ENCODE results near the gene OSMR.

OSMR gene

GRCh38 chr5:38889424-38889823 is 43.6 kb downstream of the OSMR start:
- no peaks in the 10 kb centered on the region for H3K27me3 ChIP-seq (ENCODE audit: control insufficient read depth in 2 of 2, insufficient read depth in 2 of 2, low read length in 2 of 2)
- H3K4me3 ChIP-seq (ENCODE audit: low read length in 2 of 2) = no peak overlapping the region
- H3K9ac ChIP-seq (ENCODE audit: low read depth in 1 of 2, low read length in 2 of 2) = no peak overlapping the region
- no peak overlapping the region for H3K27ac ChIP-seq (ENCODE audit: low read depth in 2 of 2, low read length in 2 of 2)
- no peaks in the 10 kb centered on the region for H3K36me3 ChIP-seq (ENCODE audit: control insufficient read depth in 2 of 2, insufficient read depth in 2 of 2, low read length in 2 of 2)
- no peaks in the 10 kb centered on the region for H3K4me1 ChIP-seq (ENCODE audit: control insufficient read depth in 2 of 2, insufficient read depth in 2 of 2, low read length in 2 of 2)
- H3K9me3 ChIP-seq (ENCODE audit: control insufficient read depth in 2 of 2, low read length in 2 of 2) = no peaks in the 10 kb centered on the region

- H3K27me3 ChIP-seq (ENCODE audit: control insufficient read depth in 2 of 2, insufficient read depth in 2 of 2, low read length in 2 of 2) = no peaks in the 10 kb centered on the region
These were observed 45.8 kb downstream of the OSMR start for GRCh38 chr5:38891563-38891962.

DNA sequence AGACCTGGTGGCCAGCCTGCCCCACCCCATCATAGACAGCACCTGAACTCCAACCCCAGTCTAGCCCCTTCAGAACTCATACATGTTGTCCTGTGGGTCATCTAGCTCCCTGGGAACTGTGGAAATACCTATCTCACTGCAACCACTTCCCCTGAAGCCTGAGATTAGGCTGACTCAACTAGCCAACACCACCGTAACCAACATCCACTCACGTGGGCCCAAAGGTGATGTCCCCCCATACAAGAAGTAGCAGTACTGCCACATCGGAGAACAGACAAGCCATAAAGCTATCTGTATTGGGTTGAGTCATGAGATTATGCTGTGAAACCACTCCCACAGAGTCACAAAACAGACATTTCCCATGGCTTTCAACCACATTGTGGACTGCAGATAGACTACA is 46.6 kb downstream of the OSMR start:
- no peak overlapping the region for H3K27ac ChIP-seq (ENCODE audit: low read depth in 2 of 2, low read length in 2 of 2)
- no peak overlapping the region for H3K9ac ChIP-seq (ENCODE audit: low read depth in 1 of 2, low read length in 2 of 2)
- H3K27me3 ChIP-seq (ENCODE audit: control insufficient read depth in 2 of 2, insufficient read depth in 2 of 2, low read length in 2 of 2) = no peaks in the 10 kb centered on the region
- no peaks in the 10 kb centered on the region for H3K9me3 ChIP-seq (ENCODE audit: control insufficient read depth in 2 of 2, low read length in 2 of 2)
- no peak overlapping the region for H3K4me3 ChIP-seq (ENCODE audit: low read length in 2 of 2)
- no peaks in the 10 kb centered on the region for H3K4me1 ChIP-seq (ENCODE audit: control insufficient read depth in 2 of 2, insufficient read depth in 2 of 2, low read length in 2 of 2)
- H3K36me3 ChIP-seq (ENCODE audit: control insufficient read depth in 2 of 2, insufficient read depth in 2 of 2, low read length in 2 of 2) = no peaks in the 10 kb centered on the region

More at GRCh38 chr5:38891563-38891962, 45.8 kb downstream of the OSMR start:
- Histone ChIP-seq H3K4me3 (ENCODE audit: low read length in 2 of 2) (no peak overlapping the region), H3K9me3 (ENCODE audit: control insufficient read depth in 2 of 2, low read length in 2 of 2) (no peaks in the 10 kb centered on the region), H3K27ac (ENCODE audit: low read depth in 2 of 2, low read length in 2 of 2) (no peak overlapping the region), H3K9ac (ENCODE audit: low read depth in 1 of 2, low read length in 2 of 2) (no peak overlapping the region), H3K4me1 (ENCODE audit: control insufficient read depth in 2 of 2, insufficient read depth in 2 of 2, low read length in 2 of 2) (no peaks in the 10 kb centered on the region), H3K36me3 (ENCODE audit: control insufficient read depth in 2 of 2, insufficient read depth in 2 of 2, low read length in 2 of 2) (no peaks in the 10 kb centered on the region)

DNA sequence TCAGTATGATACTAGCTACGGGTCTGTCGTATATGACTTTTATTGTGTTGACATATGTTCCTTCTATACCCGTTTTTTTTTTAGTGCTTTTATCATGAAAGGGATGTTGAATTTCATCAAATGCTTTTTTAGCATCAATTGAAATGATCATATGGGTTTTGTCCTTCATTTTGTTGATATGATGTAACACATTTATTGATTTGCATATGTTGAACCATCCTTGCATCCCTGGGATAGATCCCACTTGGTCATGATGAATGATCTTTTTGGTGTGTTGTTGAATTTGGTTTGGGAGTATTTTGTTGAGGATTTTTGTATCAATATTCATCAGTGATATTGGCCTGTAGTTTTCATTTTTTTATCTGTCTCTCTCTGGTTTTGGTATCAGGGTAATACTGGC is 50.9 kb downstream of the OSMR start:
- H3K9me3 ChIP-seq (ENCODE audit: control insufficient read depth in 2 of 2, low read length in 2 of 2) = no peaks in the 10 kb centered on the region
- H3K27me3 ChIP-seq (ENCODE audit: control insufficient read depth in 2 of 2, insufficient read depth in 2 of 2, low read length in 2 of 2) = no peaks in the 10 kb centered on the region
- no peak overlapping the region for H3K9ac ChIP-seq (ENCODE audit: low read depth in 1 of 2, low read length in 2 of 2)

GRCh38 chr5:38899936-38900335 is 54.1 kb downstream of the OSMR start:
- H3K4me1 ChIP-seq (ENCODE audit: control insufficient read depth in 2 of 2, insufficient read depth in 2 of 2, low read length in 2 of 2) = no peaks in the 10 kb centered on the region
- H3K9ac ChIP-seq (ENCODE audit: low read depth in 1 of 2, low read length in 2 of 2) = no peak overlapping the region
- no peak overlapping the region for H3K4me3 ChIP-seq (ENCODE audit: low read length in 2 of 2)
- no peaks in the 10 kb centered on the region for H3K27me3 ChIP-seq (ENCODE audit: control insufficient read depth in 2 of 2, insufficient read depth in 2 of 2, low read length in 2 of 2)
- H3K9me3 ChIP-seq (ENCODE audit: control insufficient read depth in 2 of 2, low read length in 2 of 2) = no peaks in the 10 kb centered on the region
- no peak overlapping the region for H3K27ac ChIP-seq (ENCODE audit: low read depth in 2 of 2, low read length in 2 of 2)
- H3K36me3 ChIP-seq (ENCODE audit: control insufficient read depth in 2 of 2, insufficient read depth in 2 of 2, low read length in 2 of 2) = no peaks in the 10 kb centered on the region

More for the DNA sequence above, 50.9 kb downstream of the OSMR start:
- Histone ChIP-seq H3K4me1 (ENCODE audit: control insufficient read depth in 2 of 2, insufficient read depth in 2 of 2, low read length in 2 of 2) (no peaks in the 10 kb centered on the region), H3K4me3 (ENCODE audit: low read length in 2 of 2) (no peak overlapping the region), H3K27ac (ENCODE audit: low read depth in 2 of 2, low read length in 2 of 2) (no peak overlapping the region), H3K36me3 (ENCODE audit: control insufficient read depth in 2 of 2, insufficient read depth in 2 of 2, low read length in 2 of 2) (no peaks in the 10 kb centered on the region)

DNA sequence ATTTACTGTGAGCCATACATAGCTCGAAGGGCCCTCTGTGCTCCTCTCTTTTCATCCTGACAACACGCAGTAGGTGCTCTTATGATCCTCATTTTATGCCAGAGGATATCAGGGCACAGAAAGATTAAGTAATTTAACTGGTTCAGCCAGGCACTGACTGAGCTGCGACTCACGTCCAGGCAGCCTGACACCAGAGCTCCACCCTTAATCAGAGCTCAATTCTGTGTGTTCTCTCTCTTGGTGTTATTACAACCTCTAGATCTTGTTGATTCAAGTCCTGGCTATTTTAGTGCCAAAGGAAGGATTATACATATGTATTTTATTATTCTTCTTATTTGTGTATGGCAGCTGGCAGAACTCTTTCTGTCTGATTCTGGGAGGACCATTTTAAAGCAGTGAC is 59.7 kb downstream of the OSMR start:
- no peak overlapping the region for H3K9ac ChIP-seq (ENCODE audit: low read depth in 1 of 2, low read length in 2 of 2)
- H3K27me3 ChIP-seq (ENCODE audit: control insufficient read depth in 2 of 2, insufficient read depth in 2 of 2, low read length in 2 of 2) = peaks cover 0 to 3% of the 10 kb centered on the region in 2 donors
- no peak overlapping the region for H3K27ac ChIP-seq (ENCODE audit: low read depth in 2 of 2, low read length in 2 of 2)
- peaks cover 0 to 3% of the 10 kb centered on the region in 2 donors for H3K36me3 ChIP-seq (ENCODE audit: control insufficient read depth in 2 of 2, insufficient read depth in 2 of 2, low read length in 2 of 2)
- no peak overlapping the region for H3K4me3 ChIP-seq (ENCODE audit: low read length in 2 of 2)
- no peaks in the 10 kb centered on the region for H3K9me3 ChIP-seq (ENCODE audit: control insufficient read depth in 2 of 2, low read length in 2 of 2)
- H3K4me1 ChIP-seq (ENCODE audit: control insufficient read depth in 2 of 2, insufficient read depth in 2 of 2, low read length in 2 of 2) = no peaks in the 10 kb centered on the region

DNA sequence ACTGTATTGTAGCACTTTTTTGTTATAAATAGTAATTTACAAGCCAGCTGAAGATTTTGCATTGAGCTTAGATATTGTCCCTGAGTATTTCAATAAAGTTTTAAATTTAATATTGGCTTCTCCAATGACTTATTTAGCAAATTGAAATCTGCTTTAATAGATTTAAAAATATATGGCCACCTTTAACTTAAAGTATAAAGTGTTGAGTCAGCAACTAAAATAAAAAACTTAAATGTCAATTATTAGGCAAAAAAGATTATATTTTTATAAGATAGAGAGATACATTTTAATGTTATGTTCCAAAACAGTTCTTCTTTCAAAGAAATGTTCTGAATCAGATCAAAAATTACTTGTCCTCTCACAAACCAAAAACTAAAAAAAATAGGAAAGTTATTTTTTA is 60.7 kb downstream of the OSMR start:
- no peak overlapping the region for H3K27ac ChIP-seq (ENCODE audit: low read depth in 2 of 2, low read length in 2 of 2)

DNA sequence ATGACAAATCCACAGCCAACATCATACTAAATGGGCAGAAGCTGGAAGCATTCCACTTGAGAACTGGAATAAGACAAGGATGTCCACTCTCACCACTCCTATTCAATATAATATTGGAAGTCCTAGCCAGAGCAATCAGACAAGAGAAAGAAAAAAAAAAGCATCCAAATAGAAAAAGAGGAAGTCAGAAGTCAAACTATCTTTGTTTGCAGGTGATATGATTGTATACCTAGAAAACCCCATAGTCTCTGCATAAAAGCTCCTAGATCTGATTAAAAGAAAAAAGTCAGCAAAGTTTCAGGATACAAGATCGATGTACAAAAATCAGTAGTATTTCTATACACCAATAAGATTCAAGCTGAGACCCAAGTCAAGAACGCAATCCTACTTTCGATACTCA is 66.1 kb downstream of the OSMR start:
- Histone ChIP-seq H3K36me3 (ENCODE audit: control insufficient read depth in 2 of 2, insufficient read depth in 2 of 2, low read length in 2 of 2) (peaks cover 0 to 3% of the 10 kb centered on the region in 2 donors), H3K9ac (ENCODE audit: low read depth in 1 of 2, low read length in 2 of 2) (no peak overlapping the region), H3K27me3 (ENCODE audit: control insufficient read depth in 2 of 2, insufficient read depth in 2 of 2, low read length in 2 of 2) (peaks cover 0 to 3% of the 10 kb centered on the region in 2 donors), H3K4me1 (ENCODE audit: control insufficient read depth in 2 of 2, insufficient read depth in 2 of 2, low read length in 2 of 2) (no peaks in the 10 kb centered on the region), H3K9me3 (ENCODE audit: control insufficient read depth in 2 of 2, low read length in 2 of 2) (no peaks in the 10 kb centered on the region), H3K27ac (ENCODE audit: low read depth in 2 of 2, low read length in 2 of 2) (no peak overlapping the region), H3K4me3 (ENCODE audit: low read length in 2 of 2) (no peak overlapping the region)

More for the DNA sequence above, 60.7 kb downstream of the OSMR start:
- Histone ChIP-seq H3K27me3 (ENCODE audit: control insufficient read depth in 2 of 2, insufficient read depth in 2 of 2, low read length in 2 of 2) (peaks cover 0 to 3% of the 10 kb centered on the region in 2 donors), H3K4me3 (ENCODE audit: low read length in 2 of 2) (no peak overlapping the region), H3K4me1 (ENCODE audit: control insufficient read depth in 2 of 2, insufficient read depth in 2 of 2, low read length in 2 of 2) (no peaks in the 10 kb centered on the region), H3K36me3 (ENCODE audit: control insufficient read depth in 2 of 2, insufficient read depth in 2 of 2, low read length in 2 of 2) (peaks cover 0 to 3% of the 10 kb centered on the region in 2 donors), H3K9me3 (ENCODE audit: control insufficient read depth in 2 of 2, low read length in 2 of 2) (no peaks in the 10 kb centered on the region), H3K9ac (ENCODE audit: low read depth in 1 of 2, low read length in 2 of 2) (no peak overlapping the region)

GRCh38 chr5:38913714-38914113 is 67.9 kb downstream of the OSMR start:
- Histone ChIP-seq H3K36me3 (ENCODE audit: control insufficient read depth in 2 of 2, insufficient read depth in 2 of 2, low read length in 2 of 2) (no peaks in the 10 kb centered on the region), H3K4me3 (ENCODE audit: low read length in 2 of 2) (no peak overlapping the region), H3K27ac (ENCODE audit: low read depth in 2 of 2, low read length in 2 of 2) (no peak overlapping the region), H3K9me3 (ENCODE audit: control insufficient read depth in 2 of 2, low read length in 2 of 2) (no peaks in the 10 kb centered on the region), H3K27me3 (ENCODE audit: control insufficient read depth in 2 of 2, insufficient read depth in 2 of 2, low read length in 2 of 2) (no peaks in the 10 kb centered on the region), H3K9ac (ENCODE audit: low read depth in 1 of 2, low read length in 2 of 2) (no peak overlapping the region), H3K4me1 (ENCODE audit: control insufficient read depth in 2 of 2, insufficient read depth in 2 of 2, low read length in 2 of 2) (no peaks in the 10 kb centered on the region)

- no peak overlapping the region for H3K27ac ChIP-seq (ENCODE audit: low read depth in 2 of 2, low read length in 2 of 2)
- H3K4me3 ChIP-seq (ENCODE audit: low read length in 2 of 2) = no peak overlapping the region
- no peak overlapping the region for H3K9ac ChIP-seq (ENCODE audit: low read depth in 1 of 2, low read length in 2 of 2)
- H3K9me3 ChIP-seq (ENCODE audit: control insufficient read depth in 2 of 2, low read length in 2 of 2) = no peaks in the 10 kb centered on the region
- H3K36me3 ChIP-seq (ENCODE audit: control insufficient read depth in 2 of 2, insufficient read depth in 2 of 2, low read length in 2 of 2) = no peaks in the 10 kb centered on the region
- H3K27me3 ChIP-seq (ENCODE audit: control insufficient read depth in 2 of 2, insufficient read depth in 2 of 2, low read length in 2 of 2) = no peaks in the 10 kb centered on the region
- H3K4me1 ChIP-seq (ENCODE audit: control insufficient read depth in 2 of 2, insufficient read depth in 2 of 2, low read length in 2 of 2) = no peaks in the 10 kb centered on the region
These were observed 71.0 kb downstream of the OSMR start for GRCh38 chr5:38916802-38917201.

DNA sequence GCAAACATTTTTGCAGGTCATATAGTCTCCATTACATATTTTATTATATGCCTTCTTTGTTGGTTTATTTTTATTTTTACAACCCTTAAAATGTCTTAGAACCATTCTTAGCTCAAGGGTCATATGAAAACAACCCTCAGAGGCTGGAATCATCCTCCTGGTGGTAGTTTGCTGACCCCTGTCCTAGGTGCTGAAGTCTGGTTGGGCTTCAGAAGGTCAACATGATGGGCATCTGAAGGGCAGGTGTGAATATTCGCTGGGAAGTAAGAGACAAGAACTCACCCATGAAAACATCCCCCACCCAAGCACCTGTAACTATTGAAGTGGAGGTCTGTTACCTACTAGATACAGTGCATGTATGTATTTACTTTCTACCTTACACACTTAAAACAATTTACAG is 75.4 kb downstream of the OSMR start:
- H3K9ac ChIP-seq (ENCODE audit: low read depth in 1 of 2, low read length in 2 of 2) = no peak overlapping the region
- H3K27me3 ChIP-seq (ENCODE audit: control insufficient read depth in 2 of 2, insufficient read depth in 2 of 2, low read length in 2 of 2) = no peaks in the 10 kb centered on the region
- no peak overlapping the region for H3K27ac ChIP-seq (ENCODE audit: low read depth in 2 of 2, low read length in 2 of 2)
- no peaks in the 10 kb centered on the region for H3K9me3 ChIP-seq (ENCODE audit: control insufficient read depth in 2 of 2, low read length in 2 of 2)
- no peaks in the 10 kb centered on the region for H3K4me1 ChIP-seq (ENCODE audit: control insufficient read depth in 2 of 2, insufficient read depth in 2 of 2, low read length in 2 of 2)
- H3K4me3 ChIP-seq (ENCODE audit: low read length in 2 of 2) = no peak overlapping the region
- no peaks in the 10 kb centered on the region for H3K36me3 ChIP-seq (ENCODE audit: control insufficient read depth in 2 of 2, insufficient read depth in 2 of 2, low read length in 2 of 2)

Measured in mucosa of rectum (tissue), 2 donors.